Measurements from ENCODE around the gene GNS.

GRCh38 chr12:64740646-64741045 is 18.6 kb downstream of the GNS start:
- TF ChIP-seq ZNF781 (CRISPR knock-in tag; IDR thresholded peaks at IDR 0.05; ENCODE audit: borderline replicate concordance, not compliant biosample characterization) (no peak), RCOR2 (CRISPR knock-in tag; IDR thresholded peaks at IDR 0.05) (no peak), EED (CRISPR knock-in tag; IDR thresholded peaks at IDR 0.05) (no peak), RBAK (CRISPR knock-in tag; IDR thresholded peaks at IDR 0.05) (no peak), TCF12 (IDR thresholded peaks at IDR 0.05) (no peak), TCF12 (CRISPR knock-in tag; IDR thresholded peaks at IDR 0.05) (no peak)

All from HepG2 (cell line).